T-cell (primary cell): Measurements from ENCODE around the gene TGFBR2. TPM values are rescaled to one million over a fixed set of nuclear protein-coding genes. Genes with fewer than 3 reads are reported as not detected.

ENCODE experiments used
- ATAC-seq, 4 experiments: fragments of 200-7000 bp in 3 of 4; fragments of 150-1000 bp in 1 of 4; cut with Tn5 transposase; replicated peaks in 1 of 4; 1 replicate in 3 of 4; 2 replicates in 1 of 4; pipeline ENCODE4 v1.10.0; 2021; ENCODE audit warnings: moderate library complexity in 3 of 4, mild to moderate bottlenecking in 2 of 4, moderate number of reproducible peaks in 1 of 4
- CTCF ChIA-PET, 2 donors: fragments of 300-600 bp; sonication (Branson Sonifier 250); formaldehyde crosslinking; loops; one replicate each; lab custom pipeline; 2022; ENCODE audit warnings: antibody characterized with exemption in 2 of 2; lab: Charles Lee
- POLR2A ChIA-PET, 2 donors: fragments of 300-600 bp; sonication (Branson Sonifier 250); formaldehyde crosslinking; loops; one replicate each; lab custom pipeline; 2022; ENCODE audit warnings: antibody characterized with exemption in 2 of 2; lab: Charles Lee
- DNase-seq, 35 experiments: peaks; one replicate each; pipeline versions ENCODE4 v3.0.0 to v3.0.0-alpha.2; 2013 to 2023
- H3K27ac ChIP-seq: one replicate; pipeline ENCODE4 v1.5.1; 2013; ENCODE audit warnings: low read length
- H3K27me3 ChIP-seq, 2 experiments: replicated peaks in 1 of 2; 1 replicate in 1 of 2; 2 replicates in 1 of 2; pipeline versions ENCODE4 v1.6.1 to v1.7.0; 2013; ENCODE audit warnings: low read length in 1 of 2, mixed read lengths in 1 of 2; ENCODE audit not compliant: control insufficient read depth in 2 of 2, insufficient read depth in 2 of 2; ENCODE audit errors: extremely low read depth in 1 of 2
- H3K36me3 ChIP-seq, 2 donors: 1 replicate in 1 of 2; 2 replicates in 1 of 2; pipeline versions ENCODE4 v1.6.1 to v1.7.0; 2013; ENCODE audit warnings: low read length in 1 of 2; ENCODE audit not compliant: control insufficient read depth in 2 of 2, insufficient read depth in 1 of 2; ENCODE audit errors: extremely low read depth in 1 of 2
- H3K4me1 ChIP-seq, 2 experiments: 1 replicate in 1 of 2; 2 replicates in 1 of 2; pipeline versions ENCODE4 v1.6.1 to v1.7.0; 2013; ENCODE audit warnings: low read length in 2 of 2, mixed read lengths in 1 of 2; ENCODE audit not compliant: insufficient read depth in 2 of 2, control insufficient read depth in 1 of 2; ENCODE audit errors: extremely low read depth in 1 of 2
- H3K4me3 ChIP-seq, 2 donors: 1 replicate in 1 of 2; 2 replicates in 1 of 2; pipeline versions ENCODE4 v1.5.1 to v1.7.0; 2013; ENCODE audit warnings: mild to moderate bottlenecking in 2 of 2, low read length in 1 of 2, moderate library complexity in 1 of 2; ENCODE audit not compliant: control insufficient read depth in 1 of 2; ENCODE audit errors: extremely low read depth in 1 of 2
- H3K9me3 ChIP-seq: 2 replicates; pipeline ENCODE4 v1.7.0; 2013
- H3K27ac Mint-ChIP-seq, 2 donors: one replicate each; pipeline ENCODE4 v1.8.0; 2020 to 2021; ENCODE audit warnings: mild to moderate bottlenecking in 2 of 2, mixed read lengths in 2 of 2
- H3K27me3 Mint-ChIP-seq, 2 donors: one replicate each; pipeline ENCODE4 v1.8.0; 2021 to 2022; ENCODE audit warnings: mixed read lengths in 2 of 2
- H3K36me3 Mint-ChIP-seq: one replicate; pipeline ENCODE4 v1.8.0; 2021; ENCODE audit warnings: mixed read lengths
- H3K4me1 Mint-ChIP-seq, 3 donors: one replicate each; pipeline ENCODE4 v1.8.0; 2020 to 2022; ENCODE audit warnings: mixed read lengths in 3 of 3, mild to moderate bottlenecking in 1 of 3
- H3K4me3 Mint-ChIP-seq, 3 donors: one replicate each; pipeline ENCODE4 v1.8.0; 2020 to 2022; ENCODE audit warnings: mild to moderate bottlenecking in 3 of 3, mixed read lengths in 3 of 3, moderate library complexity in 3 of 3
- H3K9me3 Mint-ChIP-seq, 3 donors: one replicate each; pipeline ENCODE4 v1.8.0; 2020 to 2022; ENCODE audit warnings: mixed read lengths in 3 of 3
- WGBS: methylation state at CpG from one replicate; pipeline ENCODE4 v1.1.5; 2013; ENCODE audit warnings: missing lambda C conversion rate; ENCODE audit not compliant: insufficient coverage; 5-methylcytosine and 5-hydroxymethylcytosine counted together
- total RNA-seq, 35 experiments: library from RNA in 6 of 35; stranded (reverse) in 6 of 35; fragments of 120-200 nt in 1 of 35; gene quantifications; one replicate each; pipeline versions ENCODE4 v1.2.1 to v1.2.4 and lab custom pipeline; 2013 to 2026

TGFBR2 gene
- total RNA-seq, 5 donors from 2014 or later (not counting 1 experiment from before 2014, with no cell fraction given), result 114 to 145 (median 127) TPM

- Histone ChIP-seq H3K9me3 (no peaks in the 10 kb centered on the region), H3K27me3 (no peaks in the 10 kb centered on the region), H3K4me3 (no peak overlapping the region), H3K27ac (peak overlapping the region; percentile 90), H3K36me3 (no peaks in the 10 kb centered on the region), H3K4me1 (peaks cover 71 to 91% of the 10 kb centered on the region in 2 experiments)
- DNase-seq, result no peak
- WGBS, result no CpG with 5 or more reads among the region's 4 CpGs
- POLR2A ChIA-PET, result interaction anchor here (0.6 to 1.3 kb wide), 4 partner anchors 16 to 1812 kb away, joined by 3 read pairs; no protein-coding TSS in a partner anchor
- Mint-ChIP-seq H3K9me3 (no peaks in the 10 kb centered on the region), H3K27me3 (no peaks in the 10 kb centered on the region), H3K36me3 (peaks cover 30% of the 10 kb centered on the region), H3K4me1 (peaks cover 96 to 100% (median 98%) of the 10 kb centered on the region in 3 donors), H3K27ac (peak overlapping the region; percentile 93 to 98), H3K4me3 (peak overlapping the region; percentile 49 to 67 (median 56))
- no peak for ATAC-seq
- CTCF ChIA-PET, result interaction anchor here (0.6 to 0.9 kb wide), 3 partner anchors 12 to 54 kb away, joined by 3 read pairs; no protein-coding TSS in a partner anchor
These were observed 32.4 kb downstream of the TGFBR2 start for GRCh38 chr3:30638685-30639412.

- H3K27ac ChIP-seq, result peak overlapping the region; percentile 90
These were observed 33.5 kb downstream of the TGFBR2 start for GRCh38 chr3:30639937-30640336.

GRCh38 chr3:30640851-30641250 is 34.5 kb downstream of the TGFBR2 start:
- peak overlapping the region; percentile 93 to 98 for H3K27ac Mint-ChIP-seq
- CTCF ChIA-PET, result no interaction called here

More at GRCh38 chr3:30639937-30640336, 33.5 kb downstream of the TGFBR2 start:
- Mint-ChIP-seq H3K4me3 (peak overlapping the region; percentile 8 to 56 (median 49)), H3K36me3 (peaks cover 30% of the 10 kb centered on the region), H3K27me3 (no peaks in the 10 kb centered on the region), H3K9me3 (no peaks in the 10 kb centered on the region), H3K4me1 (peaks cover 98 to 100% (median 98%) of the 10 kb centered on the region in 3 donors), H3K27ac (peak overlapping the region; percentile 93 to 98)
- CTCF ChIA-PET, result interaction anchor here (0.6 to 0.9 kb wide), 2 partner anchors 18 to 53 kb away, joined by 3 read pairs; no protein-coding TSS in a partner anchor
- no peak overlapping the region for H3K4me3 ChIP-seq
- H3K9me3 ChIP-seq, result no peaks in the 10 kb centered on the region
- WGBS, result no CpG with 5 or more reads among the region's 1 CpG
- ATAC-seq, result peak; percentile 18 to 41 (median 30)
- peaks cover 0 to 1% of the 10 kb centered on the region in 2 donors for H3K36me3 ChIP-seq
- H3K4me1 ChIP-seq, result peaks cover 75 to 92% of the 10 kb centered on the region in 2 experiments
- DNase-seq, result peak in 1 of 35 experiments; percentile 51
- no peaks in the 10 kb centered on the region for H3K27me3 ChIP-seq
- POLR2A ChIA-PET, result interaction anchor here in 1 of 2 donors (0.6 kb wide), 1 partner anchor 316 kb away, joined by 4 read pairs; no protein-coding TSS in a partner anchor

GRCh38 chr3:30641416-30642251 is 35.2 kb downstream of the TGFBR2 start:
- Mint-ChIP-seq H3K27me3 (no peaks in the 10 kb centered on the region), H3K4me1 (peaks cover 98 to 100% (median 98%) of the 10 kb centered on the region in 3 donors), H3K27ac (peak overlapping the region; percentile 93 to 98), H3K36me3 (peaks cover 38% of the 10 kb centered on the region), H3K9me3 (no peaks in the 10 kb centered on the region), H3K4me3 (peak overlapping the region; percentile 29 to 56 (median 37))
- H3K4me1 ChIP-seq, result peaks cover 76 to 87% of the 10 kb centered on the region in 2 experiments
- H3K36me3 ChIP-seq, result peaks cover 0 to 12% of the 10 kb centered on the region in 2 donors
- POLR2A ChIA-PET, result interaction anchor here (0.6 to 1.3 kb wide), 5 partner anchors 14 to 128 kb away, joined by 3 to 14 read pairs (median 7); no protein-coding TSS in a partner anchor
- CTCF ChIA-PET, result interaction anchor here (0.5 to 1.2 kb wide), 7 partner anchors 10 to 200 kb away, joined by 3 to 7 read pairs (median 4); no protein-coding TSS in a partner anchor
- H3K27me3 ChIP-seq, result no peaks in the 10 kb centered on the region
- no peaks in the 10 kb centered on the region for H3K9me3 ChIP-seq
- 45% methylated on average over 4 of the region's 7 CpGs for WGBS
- ATAC-seq, result no peak
- peak overlapping the region in 1 of 2 donors; percentile 18 for H3K4me3 ChIP-seq
- DNase-seq, result no peak
- H3K27ac ChIP-seq, result peak overlapping the region; percentile 90

More at GRCh38 chr3:30640851-30641250, 34.5 kb downstream of the TGFBR2 start:
- Histone ChIP-seq H3K4me3 (no peak overlapping the region), H3K9me3 (no peaks in the 10 kb centered on the region), H3K4me1 (peaks cover 77 to 86% of the 10 kb centered on the region in 2 experiments), H3K36me3 (peaks cover 0 to 5% of the 10 kb centered on the region in 2 donors), H3K27ac (peak overlapping the region; percentile 90), H3K27me3 (no peaks in the 10 kb centered on the region)
- Mint-ChIP-seq H3K36me3 (peaks cover 32% of the 10 kb centered on the region), H3K4me3 (peak overlapping the region; percentile 22 to 56 (median 35)), H3K9me3 (no peaks in the 10 kb centered on the region), H3K27me3 (no peaks in the 10 kb centered on the region), H3K4me1 (peaks cover 98 to 100% (median 98%) of the 10 kb centered on the region in 3 donors)
- POLR2A ChIA-PET, result interaction anchor here (0.5 to 0.7 kb wide), 3 partner anchors 15 to 33 kb away, joined by 3 to 6 read pairs (median 3); no protein-coding TSS in a partner anchor
- DNase-seq, result peak in 1 of 35 experiments; percentile 22
- WGBS, result 60% methylated on average over 1 of the region's 5 CpGs
- ATAC-seq, result no peak

- H3K9me3 Mint-ChIP-seq, result no peaks in the 10 kb centered on the region
- peaks cover 33% of the 10 kb centered on the region for H3K36me3 Mint-ChIP-seq
- Histone ChIP-seq H3K4me3 (no peak overlapping the region), H3K4me1 (peaks cover 77 to 88% of the 10 kb centered on the region in 2 experiments), H3K36me3 (peaks cover 0 to 24% of the 10 kb centered on the region in 2 donors), H3K27ac (peak overlapping the region; percentile 90), H3K27me3 (no peaks in the 10 kb centered on the region), H3K9me3 (no peaks in the 10 kb centered on the region)
- H3K27ac Mint-ChIP-seq, result peak overlapping the region; percentile 93 to 98
- H3K4me3 Mint-ChIP-seq, result peak overlapping the region in 2 of 3 donors; percentile 56 to 64
- ChIA-PET POLR2A (interaction anchor here (0.5 to 2.4 kb wide), 5 partner anchors 8 to 27 kb away, joined by 3 to 8 read pairs (median 6); no protein-coding TSS in a partner anchor), CTCF (interaction anchor here (0.6 to 1.2 kb wide), 3 partner anchors 11 to 83 kb away, joined by 3 to 4 read pairs (median 3); no protein-coding TSS in a partner anchor)
- peaks cover 96 to 98% (median 96%) of the 10 kb centered on the region in 3 donors for H3K4me1 Mint-ChIP-seq
- DNase-seq, result peak in 1 of 35 experiments; percentile 39
- no peaks in the 10 kb centered on the region for H3K27me3 Mint-ChIP-seq
- ATAC-seq, result no peak
- 40% methylated on average over 1 of the region's 4 CpGs for WGBS
These were observed 36.5 kb downstream of the TGFBR2 start for GRCh38 chr3:30642849-30643361.
